ENCODE results near the gene CD163L1. TPM values are rescaled to one million over a fixed set of nuclear protein-coding genes. Genes with fewer than 3 reads are reported as not detected.
"Not testable (repeated sequence)": the region's sequence is repeated elsewhere in the genome, so short reads cannot be mapped to it uniquely, and the experiment has no call there.

CD163L1 gene
- total and polyA plus RNA-seq, 2 donors (not counting 1 experiment from before 2014, with no cell fraction given), result 0.33 to 0.78 TPM

DNA sequence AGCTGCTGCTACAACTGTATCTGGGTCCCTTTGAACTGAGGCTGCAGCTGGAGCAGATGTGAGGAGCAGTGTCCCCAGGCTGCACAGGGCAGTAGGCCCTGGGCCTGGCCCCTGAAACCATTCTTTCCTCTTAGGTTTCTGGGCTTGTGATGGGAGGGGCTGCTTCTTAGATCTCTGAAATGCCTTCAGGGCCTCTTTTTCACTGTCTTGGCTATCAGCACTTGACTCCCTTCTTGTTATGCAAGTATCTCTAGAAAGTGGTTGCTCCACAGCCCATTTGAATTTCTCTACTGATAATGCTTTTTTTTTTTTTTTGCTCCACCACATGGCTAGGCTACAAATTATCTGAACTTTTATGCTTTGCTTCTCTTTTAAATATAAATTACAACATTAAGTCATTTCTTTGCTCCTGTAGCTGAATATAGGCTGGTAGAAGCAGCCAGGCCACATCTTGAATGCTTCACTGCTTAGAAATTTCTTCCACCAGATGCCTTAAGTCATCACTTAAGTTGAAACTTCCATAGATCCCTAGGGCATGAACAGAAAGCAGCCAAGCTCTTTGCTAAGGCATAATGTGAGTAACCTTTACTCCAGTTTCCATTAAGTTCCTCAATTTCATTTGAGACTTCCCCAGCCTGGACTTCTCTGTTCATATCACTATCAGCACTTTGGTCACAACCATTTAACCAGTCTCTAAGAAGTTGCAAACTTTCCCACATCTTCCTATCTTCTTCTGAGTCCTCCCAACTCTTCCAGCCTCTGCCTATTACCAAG lies 98.9 kb downstream of the CD163L1 start:
- Histone ChIP-seq H3K4me3 (replicated peaks in 1 of 4; ENCODE audit: control extremely low read depth in 1 of 4, insufficient read depth in 1 of 4, low read depth in 3 of 4, low read length in 4 of 4) (no peak overlapping the region), H2AFZ (ENCODE audit: low read length) (no peak overlapping the region), H3K79me2 (ENCODE audit: control insufficient read depth, insufficient read depth, low read length) (no peaks in the 10 kb centered on the region), H3K36me3 (ENCODE audit: control insufficient read depth, insufficient read depth, low read length) (no peaks in the 10 kb centered on the region), H3K4me1 (ENCODE audit: control insufficient read depth, extremely low read depth, insufficient read depth, low read length) (no peaks in the 10 kb centered on the region), H3K9ac (ENCODE audit: insufficient read depth, low read length) (no peak overlapping the region), H3K27ac (ENCODE audit: insufficient read depth, low read length) (no peak overlapping the region), H3K4me2 (ENCODE audit: extremely low read depth, insufficient read depth, low read length) (no peak overlapping the region), H3K9me3 (ENCODE audit: control insufficient read depth, insufficient read depth, low read depth, low read length) (no peaks in the 10 kb centered on the region), H3K27me3 (ENCODE audit: control insufficient read depth, insufficient read depth, low read length) (no peaks in the 10 kb centered on the region), H4K20me1 (ENCODE audit: control insufficient read depth, extremely low read depth, insufficient read depth, low read length) (no peaks in the 10 kb centered on the region)
- DNase-seq (ENCODE audit: low read depth in 2 of 2), result no peak
- no peak for TF ChIP-seq EZH2 (IDR thresholded peaks at IDR 0.05; ENCODE audit: low read length, missing control alignments)
- TF ChIP-seq, protein P1, sequence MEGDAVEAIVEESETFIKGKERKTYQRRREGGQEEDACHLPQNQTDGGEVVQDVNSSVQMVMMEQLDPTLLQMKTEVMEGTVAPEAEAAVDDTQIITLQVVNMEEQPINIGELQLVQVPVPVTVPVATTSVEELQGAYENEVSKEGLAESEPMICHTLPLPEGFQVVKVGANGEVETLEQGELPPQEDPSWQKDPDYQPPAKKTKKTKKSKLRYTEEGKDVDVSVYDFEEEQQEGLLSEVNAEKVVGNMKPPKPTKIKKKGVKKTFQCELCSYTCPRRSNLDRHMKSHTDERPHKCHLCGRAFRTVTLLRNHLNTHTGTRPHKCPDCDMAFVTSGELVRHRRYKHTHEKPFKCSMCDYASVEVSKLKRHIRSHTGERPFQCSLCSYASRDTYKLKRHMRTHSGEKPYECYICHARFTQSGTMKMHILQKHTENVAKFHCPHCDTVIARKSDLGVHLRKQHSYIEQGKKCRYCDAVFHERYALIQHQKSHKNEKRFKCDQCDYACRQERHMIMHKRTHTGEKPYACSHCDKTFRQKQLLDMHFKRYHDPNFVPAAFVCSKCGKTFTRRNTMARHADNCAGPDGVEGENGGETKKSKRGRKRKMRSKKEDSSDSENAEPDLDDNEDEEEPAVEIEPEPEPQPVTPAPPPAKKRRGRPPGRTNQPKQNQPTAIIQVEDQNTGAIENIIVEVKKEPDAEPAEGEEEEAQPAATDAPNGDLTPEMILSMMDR (conservative IDR thresholded peaks at IDR 0.05 in 1 of 2, IDR thresholded peaks at IDR 0.05 in 1 of 2; ENCODE audit: low read depth in 1 of 2, low read length in 2 of 2), result no peak

- Histone ChIP-seq H3K4me2 (ENCODE audit: extremely low read depth, insufficient read depth, low read length) (no peak overlapping the region), H3K4me1 (ENCODE audit: control insufficient read depth, extremely low read depth, insufficient read depth, low read length) (no peaks in the 10 kb centered on the region), H3K36me3 (ENCODE audit: control insufficient read depth, insufficient read depth, low read length) (no peaks in the 10 kb centered on the region), H2AFZ (ENCODE audit: low read length) (no peak overlapping the region), H3K9me3 (ENCODE audit: control insufficient read depth, insufficient read depth, low read depth, low read length) (no peaks in the 10 kb centered on the region), H3K27ac (ENCODE audit: insufficient read depth, low read length) (no peak overlapping the region), H3K9ac (ENCODE audit: insufficient read depth, low read length) (no peak overlapping the region), H3K79me2 (ENCODE audit: control insufficient read depth, insufficient read depth, low read length) (no peaks in the 10 kb centered on the region), H3K27me3 (ENCODE audit: control insufficient read depth, insufficient read depth, low read length) (no peaks in the 10 kb centered on the region), H3K4me3 (replicated peaks in 1 of 4; ENCODE audit: control extremely low read depth in 1 of 4, insufficient read depth in 1 of 4, low read depth in 3 of 4, low read length in 4 of 4) (no peak overlapping the region), H4K20me1 (ENCODE audit: control insufficient read depth, extremely low read depth, insufficient read depth, low read length) (no peaks in the 10 kb centered on the region)
- TF ChIP-seq EZH2 (IDR thresholded peaks at IDR 0.05; ENCODE audit: low read length, missing control alignments), result no peak
- TF ChIP-seq, protein P1 (conservative IDR thresholded peaks at IDR 0.05 in 1 of 2, IDR thresholded peaks at IDR 0.05 in 1 of 2; ENCODE audit: low read depth in 1 of 2, low read length in 2 of 2), result no peak
- no peak for DNase-seq (ENCODE audit: low read depth in 2 of 2)
These were observed 104.3 kb downstream of the CD163L1 start for GRCh38 chr12:7339675-7340074.

DNA sequence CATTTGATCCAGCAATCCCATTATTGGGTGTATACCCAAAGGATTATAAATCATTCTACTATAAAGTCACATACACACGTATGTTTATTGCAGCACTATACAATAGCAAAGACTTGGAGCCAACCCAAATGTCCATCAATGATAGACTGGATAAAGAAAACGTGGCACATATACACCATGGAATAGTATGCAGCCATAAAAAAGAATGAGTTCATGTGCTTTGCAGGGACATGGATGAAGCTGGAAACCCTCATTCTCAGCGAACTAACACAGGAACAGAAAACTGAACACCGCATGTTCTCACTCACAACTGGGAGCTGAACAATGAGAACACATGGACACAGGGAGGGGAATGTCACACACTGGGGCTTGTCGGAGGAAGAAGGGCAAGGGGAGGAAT lies 106.2 kb downstream of the CD163L1 start:
- not testable (repeated sequence) for H4K20me1 ChIP-seq (ENCODE audit: control insufficient read depth, extremely low read depth, insufficient read depth, low read length); H3K27me3 ChIP-seq (ENCODE audit: control insufficient read depth, insufficient read depth, low read length); H3K4me2 ChIP-seq (ENCODE audit: extremely low read depth, insufficient read depth, low read length); H3K79me2 ChIP-seq (ENCODE audit: control insufficient read depth, insufficient read depth, low read length); H3K36me3 ChIP-seq (ENCODE audit: control insufficient read depth, insufficient read depth, low read length); H3K4me1 ChIP-seq (ENCODE audit: control insufficient read depth, extremely low read depth, insufficient read depth, low read length); DNase-seq (ENCODE audit: low read depth in 2 of 2); H3K9ac ChIP-seq (ENCODE audit: insufficient read depth, low read length); H3K27ac ChIP-seq (ENCODE audit: insufficient read depth, low read length); H3K9me3 ChIP-seq (ENCODE audit: control insufficient read depth, insufficient read depth, low read depth, low read length); H3K4me3 ChIP-seq (replicated peaks in 1 of 4; ENCODE audit: control extremely low read depth in 1 of 4, insufficient read depth in 1 of 4, low read depth in 3 of 4, low read length in 4 of 4); H2AFZ ChIP-seq (ENCODE audit: low read length)

All from fibroblast of lung (primary cell).